Measurements from ENCODE around the gene ARRB1.

Gene ARRB1

DNA sequence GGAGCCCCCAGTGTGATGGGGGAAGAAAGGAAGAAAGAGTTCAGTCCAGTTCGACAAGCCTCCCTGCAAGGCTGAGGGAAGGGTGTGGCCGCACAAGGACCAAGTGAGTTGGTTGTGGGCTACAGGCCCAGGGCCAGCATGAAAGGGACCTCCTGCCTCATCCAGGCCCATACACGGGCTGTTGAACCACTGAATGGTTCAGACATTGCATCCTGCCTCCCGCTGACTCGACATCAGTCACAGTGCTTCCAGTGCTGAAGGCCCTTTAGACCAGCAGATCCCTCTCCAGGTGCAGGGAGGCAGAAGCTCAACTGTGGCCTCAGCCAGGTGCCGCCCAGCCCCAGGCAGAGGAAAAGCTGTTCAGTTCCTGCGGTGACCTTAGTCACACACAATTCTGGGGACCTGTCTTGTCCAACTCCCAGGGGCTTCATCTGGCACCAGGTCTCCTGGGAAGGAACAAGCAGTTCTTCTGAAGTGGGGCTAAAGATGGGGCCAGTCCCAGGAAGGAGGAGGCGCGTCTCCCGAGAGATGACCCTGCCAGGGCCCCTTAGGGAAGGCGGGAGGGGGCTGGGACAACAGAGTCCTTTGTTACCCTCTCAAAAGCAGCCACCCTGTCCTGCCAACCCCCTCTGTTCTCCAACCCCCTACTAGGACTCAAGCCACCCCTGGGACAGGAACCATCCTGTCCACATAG is 6.6 kb downstream of the ARRB1 start:
- TF ChIP-seq SIN3A (IDR thresholded peaks at IDR 0.05; ENCODE audit: borderline replicate concordance, insufficient read depth, low read length) (no peak), TAF1 (IDR thresholded peaks at IDR 0.05; ENCODE audit: borderline replicate concordance, insufficient read depth, low read length) (no peak), FOXP2 (optimal IDR thresholded peaks at IDR 0.05; ENCODE audit: borderline replicate concordance, extremely low read depth, extremely low read length, insufficient read depth) (no peak), POLR2AphosphoS5 (IDR thresholded peaks at IDR 0.05; ENCODE audit: low read depth, low read length) (no peak)
- TF ChIP-seq, protein P1, sequence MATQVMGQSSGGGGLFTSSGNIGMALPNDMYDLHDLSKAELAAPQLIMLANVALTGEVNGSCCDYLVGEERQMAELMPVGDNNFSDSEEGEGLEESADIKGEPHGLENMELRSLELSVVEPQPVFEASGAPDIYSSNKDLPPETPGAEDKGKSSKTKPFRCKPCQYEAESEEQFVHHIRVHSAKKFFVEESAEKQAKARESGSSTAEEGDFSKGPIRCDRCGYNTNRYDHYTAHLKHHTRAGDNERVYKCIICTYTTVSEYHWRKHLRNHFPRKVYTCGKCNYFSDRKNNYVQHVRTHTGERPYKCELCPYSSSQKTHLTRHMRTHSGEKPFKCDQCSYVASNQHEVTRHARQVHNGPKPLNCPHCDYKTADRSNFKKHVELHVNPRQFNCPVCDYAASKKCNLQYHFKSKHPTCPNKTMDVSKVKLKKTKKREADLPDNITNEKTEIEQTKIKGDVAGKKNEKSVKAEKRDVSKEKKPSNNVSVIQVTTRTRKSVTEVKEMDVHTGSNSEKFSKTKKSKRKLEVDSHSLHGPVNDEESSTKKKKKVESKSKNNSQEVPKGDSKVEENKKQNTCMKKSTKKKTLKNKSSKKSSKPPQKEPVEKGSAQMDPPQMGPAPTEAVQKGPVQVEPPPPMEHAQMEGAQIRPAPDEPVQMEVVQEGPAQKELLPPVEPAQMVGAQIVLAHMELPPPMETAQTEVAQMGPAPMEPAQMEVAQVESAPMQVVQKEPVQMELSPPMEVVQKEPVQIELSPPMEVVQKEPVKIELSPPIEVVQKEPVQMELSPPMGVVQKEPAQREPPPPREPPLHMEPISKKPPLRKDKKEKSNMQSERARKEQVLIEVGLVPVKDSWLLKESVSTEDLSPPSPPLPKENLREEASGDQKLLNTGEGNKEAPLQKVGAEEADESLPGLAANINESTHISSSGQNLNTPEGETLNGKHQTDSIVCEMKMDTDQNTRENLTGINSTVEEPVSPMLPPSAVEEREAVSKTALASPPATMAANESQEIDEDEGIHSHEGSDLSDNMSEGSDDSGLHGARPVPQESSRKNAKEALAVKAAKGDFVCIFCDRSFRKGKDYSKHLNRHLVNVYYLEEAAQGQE (IDR thresholded peaks at IDR 0.05; ENCODE audit: insufficient read depth in 1 of 2, low read depth in 2 of 2, low read length in 2 of 2): no peak

- no peak for TF ChIP-seq FOXP2 (optimal IDR thresholded peaks at IDR 0.05; ENCODE audit: borderline replicate concordance, extremely low read depth, extremely low read length, insufficient read depth)
- TF ChIP-seq, protein P1 (IDR thresholded peaks at IDR 0.05; ENCODE audit: insufficient read depth in 1 of 2, low read depth in 2 of 2, low read length in 2 of 2): no peak
- no peak for TF ChIP-seq POLR2AphosphoS5 (IDR thresholded peaks at IDR 0.05; ENCODE audit: low read depth, low read length)
- no peak for TF ChIP-seq SIN3A (IDR thresholded peaks at IDR 0.05; ENCODE audit: borderline replicate concordance, insufficient read depth, low read length)
- TF ChIP-seq TAF1 (IDR thresholded peaks at IDR 0.05; ENCODE audit: borderline replicate concordance, insufficient read depth, low read length): no peak
Observed at GRCh38 chr11:75344186-75344585, 7.3 kb downstream of the ARRB1 start.

GRCh38 chr11:75342966-75343870 is 8.2 kb downstream of the ARRB1 start:
- no peak for TF ChIP-seq TAF1 (IDR thresholded peaks at IDR 0.05; ENCODE audit: borderline replicate concordance, insufficient read depth, low read length)
- TF ChIP-seq, protein P1 (IDR thresholded peaks at IDR 0.05; ENCODE audit: insufficient read depth in 1 of 2, low read depth in 2 of 2, low read length in 2 of 2): no peak
- no peak for TF ChIP-seq POLR2AphosphoS5 (IDR thresholded peaks at IDR 0.05; ENCODE audit: low read depth, low read length)
- no peak for TF ChIP-seq FOXP2 (optimal IDR thresholded peaks at IDR 0.05; ENCODE audit: borderline replicate concordance, extremely low read depth, extremely low read length, insufficient read depth)
- TF ChIP-seq SIN3A (IDR thresholded peaks at IDR 0.05; ENCODE audit: borderline replicate concordance, insufficient read depth, low read length): no peak

GRCh38 chr11:75342231-75342918 is 9.1 kb downstream of the ARRB1 start:
- TF ChIP-seq SIN3A (IDR thresholded peaks at IDR 0.05; ENCODE audit: borderline replicate concordance, insufficient read depth, low read length) (no peak), FOXP2 (optimal IDR thresholded peaks at IDR 0.05; ENCODE audit: borderline replicate concordance, extremely low read depth, extremely low read length, insufficient read depth) (no peak), TAF1 (IDR thresholded peaks at IDR 0.05; ENCODE audit: borderline replicate concordance, insufficient read depth, low read length) (no peak)
- TF ChIP-seq, protein P1 (IDR thresholded peaks at IDR 0.05; ENCODE audit: insufficient read depth in 1 of 2, low read depth in 2 of 2, low read length in 2 of 2): no peak
